ENCODE data around the gene ZSCAN5B. TPM values are rescaled to one million over a fixed set of nuclear protein-coding genes. Genes with fewer than 3 reads are reported as not detected.

ZSCAN5B gene
- total RNA-seq, 1 experiment from 2014 or later, result not detected

- ChIA-PET CTCF (no interaction called here), POLR2A (interaction anchor here (0.5 to 0.6 kb wide), 2 partner anchors 23 to 1050 kb away, joined by 4 to 18 read pairs; no protein-coding TSS in a partner anchor)
- in situ Hi-C loops (cut with HindIII; ENCODE audit: low pct_unique_long_range_greater_than_20kb, low sequenced_read_pairs), result no loop called here
- Histone ChIP-seq H3K4me3 (ENCODE audit: low read depth in 2 of 2, low read length in 2 of 2) (peak overlapping the region; percentile 61 to 71), H3K4me1 (ENCODE audit: control insufficient read depth, insufficient read depth, low read length) (peaks cover 23% of the 10 kb centered on the region), H3K9me3 (ENCODE audit: control insufficient read depth, insufficient read depth, low read depth, low read length) (no peaks in the 10 kb centered on the region), H3K27me3 (ENCODE audit: control insufficient read depth, insufficient read depth, low read length) (no peaks in the 10 kb centered on the region), H3K36me3 (ENCODE audit: control insufficient read depth, insufficient read depth, low read length) (no peaks in the 10 kb centered on the region), H3K27ac (ENCODE audit: low read length) (peak overlapping the region; percentile 84)
- no peak for TF ChIP-seq SIN3A (IDR thresholded peaks at IDR 0.05; ENCODE audit: borderline replicate concordance, insufficient read depth, low read depth, low read length)
- no peak for TF ChIP-seq POLR2AphosphoS5 (IDR thresholded peaks at IDR 0.05; ENCODE audit: low read depth, low read length)
- TF ChIP-seq REST (IDR thresholded peaks at IDR 0.05; ENCODE audit: insufficient read depth in 1 of 2, low read depth in 2 of 2, low read length in 1 of 2), result no peak
- no peak for ATAC-seq
- no TSS peak for BruUV-seq (replicated peaks)
- intact Hi-C loops (cut with micrococcal nuclease; ENCODE audit: unreplicated experiment), result no loop called here
- DNase-seq (ENCODE audit: low read depth, low spot score), result no peak
These were observed 56.1 kb downstream of the ZSCAN5B start for GRCh38 chr19:56141417-56141993.

GRCh38 chr19:56140583-56141416, 56.8 kb downstream of the ZSCAN5B start, which contains the start of gene ZNF444:
TSS of gene ZNF444 (plus strand) at chr19:56141287. CDS start at chr19:56146912, 5,625 bp downstream.
- TF ChIP-seq POLR2AphosphoS5 (IDR thresholded peaks at IDR 0.05; ENCODE audit: low read depth, low read length), result peak; percentile 57; the same call in 1 of the 2 replicates
- TF ChIP-seq TCF7L2 (IDR thresholded peaks at IDR 0.05; ENCODE audit: low read depth, low read length), result peak; percentile 41; the same call in 1 of the 2 replicates
- TF ChIP-seq, protein P1, sequence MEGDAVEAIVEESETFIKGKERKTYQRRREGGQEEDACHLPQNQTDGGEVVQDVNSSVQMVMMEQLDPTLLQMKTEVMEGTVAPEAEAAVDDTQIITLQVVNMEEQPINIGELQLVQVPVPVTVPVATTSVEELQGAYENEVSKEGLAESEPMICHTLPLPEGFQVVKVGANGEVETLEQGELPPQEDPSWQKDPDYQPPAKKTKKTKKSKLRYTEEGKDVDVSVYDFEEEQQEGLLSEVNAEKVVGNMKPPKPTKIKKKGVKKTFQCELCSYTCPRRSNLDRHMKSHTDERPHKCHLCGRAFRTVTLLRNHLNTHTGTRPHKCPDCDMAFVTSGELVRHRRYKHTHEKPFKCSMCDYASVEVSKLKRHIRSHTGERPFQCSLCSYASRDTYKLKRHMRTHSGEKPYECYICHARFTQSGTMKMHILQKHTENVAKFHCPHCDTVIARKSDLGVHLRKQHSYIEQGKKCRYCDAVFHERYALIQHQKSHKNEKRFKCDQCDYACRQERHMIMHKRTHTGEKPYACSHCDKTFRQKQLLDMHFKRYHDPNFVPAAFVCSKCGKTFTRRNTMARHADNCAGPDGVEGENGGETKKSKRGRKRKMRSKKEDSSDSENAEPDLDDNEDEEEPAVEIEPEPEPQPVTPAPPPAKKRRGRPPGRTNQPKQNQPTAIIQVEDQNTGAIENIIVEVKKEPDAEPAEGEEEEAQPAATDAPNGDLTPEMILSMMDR (IDR thresholded peaks at IDR 0.05), result no peak
- TF ChIP-seq SIN3A (IDR thresholded peaks at IDR 0.05; ENCODE audit: borderline replicate concordance, insufficient read depth, low read depth, low read length), result no peak
- peak in 1 of 2 experiments; percentile 66; a peak in 1 of 4 replicates for TF ChIP-seq REST (IDR thresholded peaks at IDR 0.05; ENCODE audit: insufficient read depth in 1 of 2, low read depth in 2 of 2, low read length in 1 of 2)
- Histone ChIP-seq H3K4me1 (ENCODE audit: control insufficient read depth, insufficient read depth, low read length) (peaks cover 23% of the 10 kb centered on the region), H3K36me3 (ENCODE audit: control insufficient read depth, insufficient read depth, low read length) (no peaks in the 10 kb centered on the region), H3K9me3 (ENCODE audit: control insufficient read depth, insufficient read depth, low read depth, low read length) (no peaks in the 10 kb centered on the region), H3K4me3 (ENCODE audit: low read depth in 2 of 2, low read length in 2 of 2) (peak within 1 kb of the TSS; percentile 61 to 71), H3K27me3 (ENCODE audit: control insufficient read depth, insufficient read depth, low read length) (no peaks in the 10 kb centered on the region), H3K27ac (ENCODE audit: low read length) (peak within 1 kb of the TSS; percentile 84)
- intact Hi-C loops (cut with micrococcal nuclease; ENCODE audit: unreplicated experiment), result no loop called here
- no TSS peak for BruUV-seq (replicated peaks)
- ChIA-PET CTCF (no interaction called here), POLR2A (interaction anchor here (0.5 to 0.6 kb wide), 3 partner anchors 22 to 934 kb away, joined by 4 to 18 read pairs (median 8); partner anchors contain the start of gene ZNF579)
- DNase-seq (ENCODE audit: low read depth, low spot score) (peak; percentile 97), ATAC-seq (peak; percentile 95)
- in situ Hi-C loops (cut with HindIII; ENCODE audit: low pct_unique_long_range_greater_than_20kb, low sequenced_read_pairs), result no loop called here
